Mesothelial cell of epicardium (in vitro differentiated cells): Measurements from ENCODE around the gene KIAA1671. TPM values are rescaled to one million over a fixed set of nuclear protein-coding genes. Genes with fewer than 3 reads are reported as not detected.

Experiments
- DNase-seq, 2 experiments: peaks; one replicate each; pipeline ENCODE4 v3.0.0; 2021; ENCODE audit warnings: low spot score in 2 of 2; ENCODE audit not compliant: unreplicated experiment in 2 of 2
- H3K27ac Mint-ChIP-seq: 2 replicates; pipeline ENCODE4 v1.8.0; 2021; ENCODE audit warnings: mixed read lengths
- H3K27me3 Mint-ChIP-seq: 2 replicates; pipeline ENCODE4 v1.8.0; 2021; ENCODE audit warnings: low read depth, mixed read lengths
- H3K36me3 Mint-ChIP-seq: 2 replicates; pipeline ENCODE4 v1.8.0; 2021; ENCODE audit warnings: mixed read lengths
- H3K4me1 Mint-ChIP-seq: 2 replicates; pipeline ENCODE4 v1.8.0; 2021; ENCODE audit warnings: mixed read lengths
- H3K4me3 Mint-ChIP-seq: 2 replicates; pipeline ENCODE4 v1.8.0; 2021; ENCODE audit warnings: mild to moderate bottlenecking, moderate library complexity, mixed read lengths
- H3K9me3 Mint-ChIP-seq: 2 replicates; pipeline ENCODE4 v1.8.0; 2021; ENCODE audit warnings: mixed read lengths
- total RNA-seq: library from RNA; stranded (reverse); gene quantifications from 3 replicates; pipeline ENCODE4 v1.2.1, GENCODE V29; 2021
- TF ChIP-seq, protein P1 (sequence below): fragments of 200-600 bp; sonication (generic); IDR thresholded peaks from one replicate; pipeline ENCODE4 v1.5.0; 2021; ENCODE audit warnings: antibody characterized with exemption; ENCODE audit not compliant: unreplicated experiment

The KIAA1671 gene
- total RNA-seq, 1 donor from 2014 or later: 21.8 TPM

DNA sequence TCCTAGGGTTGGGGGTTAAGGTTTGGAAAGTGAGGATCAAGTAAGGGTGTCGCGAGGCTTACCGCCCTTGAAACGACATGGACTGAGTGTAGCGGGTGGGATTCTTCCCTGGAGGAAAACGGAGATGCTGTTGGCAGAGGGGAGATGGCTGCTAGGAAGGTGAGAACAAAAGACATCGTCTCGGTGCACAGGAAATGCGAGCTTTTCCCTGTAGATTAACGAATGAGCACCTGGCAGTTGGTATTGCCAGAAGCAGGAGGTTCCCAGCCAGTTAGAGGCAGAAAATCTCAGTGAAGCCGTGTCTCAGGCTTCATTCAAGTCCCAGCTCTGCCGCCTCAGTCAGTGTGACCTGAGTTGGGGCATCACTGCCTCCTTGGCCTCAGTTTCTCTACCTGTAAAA lies 4.6 kb upstream of the KIAA1671 start:
- H3K4me3 Mint-ChIP-seq: no peak overlapping the region
- peaks cover 7% of the 10 kb centered on the region for H3K4me1 Mint-ChIP-seq
- TF ChIP-seq, protein P1, sequence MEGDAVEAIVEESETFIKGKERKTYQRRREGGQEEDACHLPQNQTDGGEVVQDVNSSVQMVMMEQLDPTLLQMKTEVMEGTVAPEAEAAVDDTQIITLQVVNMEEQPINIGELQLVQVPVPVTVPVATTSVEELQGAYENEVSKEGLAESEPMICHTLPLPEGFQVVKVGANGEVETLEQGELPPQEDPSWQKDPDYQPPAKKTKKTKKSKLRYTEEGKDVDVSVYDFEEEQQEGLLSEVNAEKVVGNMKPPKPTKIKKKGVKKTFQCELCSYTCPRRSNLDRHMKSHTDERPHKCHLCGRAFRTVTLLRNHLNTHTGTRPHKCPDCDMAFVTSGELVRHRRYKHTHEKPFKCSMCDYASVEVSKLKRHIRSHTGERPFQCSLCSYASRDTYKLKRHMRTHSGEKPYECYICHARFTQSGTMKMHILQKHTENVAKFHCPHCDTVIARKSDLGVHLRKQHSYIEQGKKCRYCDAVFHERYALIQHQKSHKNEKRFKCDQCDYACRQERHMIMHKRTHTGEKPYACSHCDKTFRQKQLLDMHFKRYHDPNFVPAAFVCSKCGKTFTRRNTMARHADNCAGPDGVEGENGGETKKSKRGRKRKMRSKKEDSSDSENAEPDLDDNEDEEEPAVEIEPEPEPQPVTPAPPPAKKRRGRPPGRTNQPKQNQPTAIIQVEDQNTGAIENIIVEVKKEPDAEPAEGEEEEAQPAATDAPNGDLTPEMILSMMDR: no peak
- H3K9me3 Mint-ChIP-seq: no peaks in the 10 kb centered on the region
- DNase-seq: no peak
- no peaks in the 10 kb centered on the region for H3K36me3 Mint-ChIP-seq
- H3K27ac Mint-ChIP-seq: no peak overlapping the region
- H3K27me3 Mint-ChIP-seq: peaks cover under 1% of the 10 kb centered on the region

DNA sequence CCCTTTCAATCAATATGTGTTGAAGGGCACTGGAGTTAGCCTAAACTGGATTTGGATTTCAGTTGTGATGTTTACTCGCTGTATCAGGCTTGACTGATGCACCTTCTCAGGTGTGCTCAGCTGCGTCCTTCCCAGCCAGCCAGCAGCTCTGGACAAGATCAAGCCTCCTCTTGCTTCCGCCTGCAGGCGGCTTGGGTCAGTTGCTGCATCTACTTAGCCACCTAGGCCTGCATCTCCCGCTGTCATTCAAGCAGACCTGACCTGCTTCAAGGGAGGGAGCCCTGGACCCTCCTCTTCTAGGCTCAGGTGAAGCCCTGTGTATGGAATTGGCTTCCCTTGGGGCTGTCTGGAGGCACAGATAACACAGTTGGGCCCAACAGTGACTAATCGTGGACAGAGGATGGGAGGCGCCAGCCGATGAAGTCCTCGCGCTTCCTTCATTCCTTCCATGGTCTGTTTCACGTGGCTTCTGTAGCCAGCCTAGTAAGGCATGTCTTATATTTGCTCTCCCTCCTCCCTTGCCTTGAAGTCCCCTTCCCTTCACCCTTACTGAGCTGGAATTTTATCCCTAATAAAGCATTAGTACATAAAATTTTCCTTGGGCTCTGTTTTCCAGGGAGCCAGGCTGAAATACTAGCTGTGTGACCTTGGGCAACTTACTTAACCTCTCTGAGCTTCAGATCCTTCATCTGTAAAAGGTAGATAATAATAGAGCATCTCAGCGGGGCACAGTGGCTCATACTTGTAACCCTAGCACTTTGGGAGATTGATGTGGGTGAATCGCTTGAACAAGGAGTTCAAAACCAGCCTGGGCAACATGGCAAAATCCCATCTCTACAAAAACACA lies 3.9 kb upstream of the KIAA1671 start:
- H3K36me3 Mint-ChIP-seq: no peaks in the 10 kb centered on the region
- no peak for DNase-seq
- H3K4me1 Mint-ChIP-seq: peaks cover 11% of the 10 kb centered on the region
- H3K9me3 Mint-ChIP-seq: no peaks in the 10 kb centered on the region
- no peak overlapping the region for H3K4me3 Mint-ChIP-seq
- TF ChIP-seq, protein P1: no peak
- peaks cover 3% of the 10 kb centered on the region for H3K27me3 Mint-ChIP-seq
- no peak overlapping the region for H3K27ac Mint-ChIP-seq

DNA sequence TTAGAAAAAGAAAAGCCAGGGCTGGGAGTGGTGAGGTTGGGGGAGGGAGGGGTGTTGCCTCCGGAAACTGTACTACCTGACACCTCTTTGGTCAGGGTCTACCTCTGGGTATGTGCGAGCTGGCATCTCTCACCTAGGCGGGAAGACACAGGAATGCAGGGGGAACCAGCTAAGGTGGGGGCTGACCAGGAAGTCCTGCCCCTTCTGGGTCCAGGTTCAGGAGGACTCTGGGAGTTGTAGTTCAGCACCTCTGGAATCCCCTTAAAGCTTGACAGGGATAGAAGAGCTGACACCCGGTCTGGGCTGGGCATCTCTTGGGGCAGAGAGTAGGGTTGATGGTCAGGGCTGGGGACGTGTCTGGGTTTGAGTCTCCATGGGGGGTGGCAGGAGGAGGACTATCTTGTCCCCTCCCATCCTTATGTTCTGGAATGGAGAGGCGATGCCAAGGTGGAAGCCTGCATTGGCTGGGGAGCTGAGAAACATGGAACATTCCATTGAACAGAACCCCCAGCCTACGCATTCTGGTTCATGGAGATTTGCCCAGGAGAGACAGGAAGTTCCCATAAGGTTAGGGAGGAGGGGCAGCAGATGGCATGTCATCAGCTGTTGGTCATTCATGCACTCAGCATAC lies 2.1 kb upstream of the KIAA1671 start:
- H3K27me3 Mint-ChIP-seq: peaks cover 3% of the 10 kb centered on the region
- H3K36me3 Mint-ChIP-seq: no peaks in the 10 kb centered on the region
- DNase-seq: no peak
- H3K27ac Mint-ChIP-seq: no peak overlapping the region
- no peaks in the 10 kb centered on the region for H3K9me3 Mint-ChIP-seq
- H3K4me1 Mint-ChIP-seq: peaks cover 21% of the 10 kb centered on the region
- TF ChIP-seq, protein P1: no peak
- H3K4me3 Mint-ChIP-seq: peak overlapping the region; percentile 60

DNA sequence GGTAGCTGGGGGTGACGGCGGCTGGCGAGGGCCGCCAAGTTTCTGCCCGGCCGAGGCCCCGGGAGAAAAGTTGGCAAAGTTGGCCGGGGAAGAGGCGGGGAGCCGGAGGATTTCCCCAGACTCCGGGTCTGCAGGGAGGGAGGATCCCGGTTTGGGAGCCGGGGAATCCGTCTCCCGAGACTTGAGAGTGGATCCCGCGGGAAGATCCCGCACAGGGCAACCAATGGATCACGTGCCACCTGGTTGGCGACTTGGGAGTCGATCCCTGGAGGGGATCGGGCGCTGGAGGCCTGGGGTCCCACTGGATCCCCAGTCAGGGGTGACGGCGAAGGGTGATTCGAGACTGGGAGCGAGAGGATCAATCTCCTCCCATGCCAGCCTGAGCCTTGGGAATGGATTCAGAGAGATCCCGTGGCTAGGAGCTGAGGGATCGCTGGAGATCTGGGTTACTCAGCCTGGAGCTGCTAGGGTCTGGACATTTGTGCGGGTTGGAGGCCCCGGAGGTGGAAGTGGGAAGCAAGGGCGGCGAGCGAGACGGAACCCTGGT lies 394 bp downstream of the KIAA1671 start:
- H3K36me3 Mint-ChIP-seq: no peaks in the 10 kb centered on the region
- no peak for DNase-seq
- H3K9me3 Mint-ChIP-seq: no peaks in the 10 kb centered on the region
- TF ChIP-seq, protein P1: no peak
- peaks cover 3% of the 10 kb centered on the region for H3K27me3 Mint-ChIP-seq
- H3K4me1 Mint-ChIP-seq: peaks cover 21% of the 10 kb centered on the region
- peak overlapping the region; percentile 87 for H3K27ac Mint-ChIP-seq
- H3K4me3 Mint-ChIP-seq: peak overlapping the region; percentile 88

DNA sequence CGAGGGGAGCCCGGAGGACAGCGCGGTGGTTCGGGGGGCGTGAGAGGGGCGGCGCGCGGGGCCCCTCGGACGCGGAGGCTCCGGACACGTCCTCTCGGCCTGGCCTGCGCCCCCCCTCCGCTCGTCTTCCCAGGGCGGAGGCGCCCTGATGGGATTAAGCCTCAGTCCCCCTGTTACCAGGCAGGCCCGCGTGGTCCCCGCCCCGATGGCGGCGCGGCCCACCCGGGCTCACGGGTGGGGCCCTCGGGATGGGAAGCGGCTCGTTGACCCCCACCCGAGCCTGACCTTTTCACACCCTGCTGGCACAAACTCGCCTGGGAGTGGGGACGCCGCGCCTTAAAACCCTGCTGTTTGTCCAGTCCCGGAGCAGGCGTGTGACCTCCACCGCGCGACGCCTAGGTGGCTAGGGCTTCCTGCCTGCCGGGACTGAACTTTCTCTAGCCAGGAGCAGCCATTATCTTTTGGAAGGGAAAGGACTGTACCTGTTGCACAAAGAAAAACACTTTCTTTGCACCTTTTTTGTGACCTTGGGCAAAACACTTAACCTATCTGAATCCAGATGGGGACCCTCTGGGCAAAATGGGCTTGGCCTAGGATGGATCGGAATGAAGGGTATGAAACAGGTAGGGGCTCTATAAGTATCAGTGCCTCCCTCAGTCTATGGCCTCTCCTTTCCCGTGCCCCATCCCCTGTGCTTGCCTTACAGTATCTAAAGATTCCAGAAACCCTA lies 1.0 kb downstream of the KIAA1671 start:
- DNase-seq: no peak
- TF ChIP-seq, protein P1: no peak
- H3K36me3 Mint-ChIP-seq: no peaks in the 10 kb centered on the region
- peak overlapping the region; percentile 87 for H3K27ac Mint-ChIP-seq
- no peaks in the 10 kb centered on the region for H3K9me3 Mint-ChIP-seq
- peaks cover 3% of the 10 kb centered on the region for H3K27me3 Mint-ChIP-seq
- H3K4me1 Mint-ChIP-seq: peaks cover 21% of the 10 kb centered on the region
- H3K4me3 Mint-ChIP-seq: peak overlapping the region; percentile 88
